Motor neuron (in vitro differentiated cells): ENCODE results near the gene PACSIN1. TPM values are rescaled to one million over a fixed set of nuclear protein-coding genes. Genes with fewer than 3 reads are reported as not detected.

Experiments used
- total RNA-seq, 8 experiments: library from RNA; unstranded; fragments of 300-600 nt; gene quantifications; 2 replicates each; pipeline versions ENCODE4 v1.2.3 to v1.2.4, GENCODE V29; 2022

Gene PACSIN1
- total RNA-seq, 8 experiments from 2014 or later, result 0.61 to 4.7 (median 1.3) TPM

Other genes with a start within 250 kb of the PACSIN1 start
- 100 to 1,000 TPM in 4 of 8 experiments, 10 to 100 TPM in 4; 62.9 to 254 (median 104) TPM for gene HMGA1, start 229.2 kb upstream of the PACSIN1 start, total RNA-seq
- 10 to 100 TPM in 6 of 8 experiments, 1 to 10 TPM in 2; 8.1 to 62.9 (median 23.8) TPM for gene SMIM29, start 217.1 kb upstream of the PACSIN1 start, total RNA-seq
- 10 to 100 TPM; 11.1 to 58.5 (median 36.2) TPM for gene NUDT3, start 73.4 kb upstream of the PACSIN1 start, total RNA-seq
- 1,000 to 10,000 TPM; 1,485 to 3,361 (median 2,612) TPM for gene RPS10, start 40.0 kb upstream of the PACSIN1 start, total RNA-seq
- under 1 TPM in 6 of 8 experiments, not detected in 2; 0.13 to 0.57 (median 0.37) TPM for gene SPDEF, start 90.3 kb downstream of the PACSIN1 start, total RNA-seq
- 10 to 100 TPM; 14.1 to 73.8 (median 23.5) TPM for gene ILRUN, start 230.7 kb downstream of the PACSIN1 start, total RNA-seq